Fibroblast of lung (primary cell): Measurements from ENCODE around the gene ABR.

Experiments used
- EZH2 ChIP-seq: IDR thresholded peaks from 2 replicates; pipeline ENCODE4 v1.5.1; 2012; ENCODE audit warnings: low read length, control low read depth, mild to moderate bottlenecking; ENCODE audit errors: missing control alignments
- TF ChIP-seq, protein P1 (sequence below), 2 donors: IDR thresholded peaks in 1 of 2; conservative IDR thresholded peaks in 1 of 2; 1 replicate in 1 of 2; 2 replicates in 1 of 2; pipeline ENCODE4 v1.5.1; 2011 to 2012; ENCODE audit warnings: low read length in 2 of 2, control low read depth in 1 of 2, inconsistent platforms in 1 of 2, low read depth in 1 of 2, mild to moderate bottlenecking in 1 of 2

DNA sequence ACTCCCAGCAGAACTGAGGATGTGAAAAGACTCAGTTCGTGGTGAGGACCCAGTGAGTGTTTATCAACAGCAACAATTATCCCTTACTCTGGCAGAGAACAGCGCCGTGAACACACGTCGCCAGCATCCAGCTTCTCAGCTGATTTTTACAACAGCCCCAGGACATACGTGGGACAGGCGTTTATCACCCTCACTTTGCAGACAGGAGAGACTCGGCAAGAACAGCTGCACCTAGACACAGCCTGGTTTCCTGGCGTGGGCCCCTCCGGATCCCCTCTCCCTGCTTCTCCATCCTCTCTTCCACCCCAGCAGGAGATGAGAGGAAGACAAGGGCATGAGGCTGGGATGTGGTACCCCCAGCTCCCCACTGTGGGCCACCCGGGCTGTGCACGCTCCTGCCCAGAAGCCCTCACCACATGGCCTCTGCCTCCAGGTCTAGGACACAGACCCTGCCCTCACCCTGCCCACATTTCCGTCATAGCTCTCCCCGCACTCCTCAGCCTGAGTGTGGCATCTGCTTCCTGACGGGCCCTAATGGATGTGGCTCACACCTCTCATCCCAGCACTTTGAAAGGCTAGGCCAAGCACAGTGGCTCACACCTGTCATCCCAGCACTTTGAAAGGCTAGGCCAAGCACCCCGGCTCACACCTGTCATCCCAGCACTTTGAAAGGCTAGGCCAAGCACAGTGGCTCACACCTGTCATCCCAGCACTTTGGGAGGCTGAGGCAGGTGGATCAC lies 17.5 kb downstream of the ABR start:
- TF ChIP-seq, protein P1, sequence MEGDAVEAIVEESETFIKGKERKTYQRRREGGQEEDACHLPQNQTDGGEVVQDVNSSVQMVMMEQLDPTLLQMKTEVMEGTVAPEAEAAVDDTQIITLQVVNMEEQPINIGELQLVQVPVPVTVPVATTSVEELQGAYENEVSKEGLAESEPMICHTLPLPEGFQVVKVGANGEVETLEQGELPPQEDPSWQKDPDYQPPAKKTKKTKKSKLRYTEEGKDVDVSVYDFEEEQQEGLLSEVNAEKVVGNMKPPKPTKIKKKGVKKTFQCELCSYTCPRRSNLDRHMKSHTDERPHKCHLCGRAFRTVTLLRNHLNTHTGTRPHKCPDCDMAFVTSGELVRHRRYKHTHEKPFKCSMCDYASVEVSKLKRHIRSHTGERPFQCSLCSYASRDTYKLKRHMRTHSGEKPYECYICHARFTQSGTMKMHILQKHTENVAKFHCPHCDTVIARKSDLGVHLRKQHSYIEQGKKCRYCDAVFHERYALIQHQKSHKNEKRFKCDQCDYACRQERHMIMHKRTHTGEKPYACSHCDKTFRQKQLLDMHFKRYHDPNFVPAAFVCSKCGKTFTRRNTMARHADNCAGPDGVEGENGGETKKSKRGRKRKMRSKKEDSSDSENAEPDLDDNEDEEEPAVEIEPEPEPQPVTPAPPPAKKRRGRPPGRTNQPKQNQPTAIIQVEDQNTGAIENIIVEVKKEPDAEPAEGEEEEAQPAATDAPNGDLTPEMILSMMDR (conservative IDR thresholded peaks at IDR 0.05 in 1 of 2, IDR thresholded peaks at IDR 0.05 in 1 of 2; ENCODE audit: low read depth in 1 of 2, low read length in 2 of 2): no peak
- no peak for TF ChIP-seq EZH2
